C4-2B (cell line): ENCODE measurements around the gene NEDD4L.
"Not testable (repeated sequence)": the region's sequence is repeated elsewhere in the genome, so short reads cannot be mapped to it uniquely, and the experiment has no call there.

Experiments used
- H3K27ac ChIP-seq: fragments of 450-650 bp; 2 replicates; pipeline ENCODE4 v1.5.1; 2017
- CTCF ChIP-seq: fragments of 450-650 bp; conservative IDR thresholded peaks from 2 replicates; pipeline ENCODE4 v1.5.1; 2017; ENCODE audit warnings: mild to moderate bottlenecking
- ZFX ChIP-seq: fragments of 450-650 bp; IDR thresholded peaks from 2 replicates; pipeline ENCODE4 v1.6.1; 2017

NEDD4L gene

GRCh38 chr18:58418361-58418760 lies 374.3 kb downstream of the NEDD4L start:
- no peak for TF ChIP-seq ZFX
- no peak for TF ChIP-seq CTCF
- H3K27ac ChIP-seq, result peak overlapping the region; percentile 37; the same call in 1 of the 2 replicates

DNA sequence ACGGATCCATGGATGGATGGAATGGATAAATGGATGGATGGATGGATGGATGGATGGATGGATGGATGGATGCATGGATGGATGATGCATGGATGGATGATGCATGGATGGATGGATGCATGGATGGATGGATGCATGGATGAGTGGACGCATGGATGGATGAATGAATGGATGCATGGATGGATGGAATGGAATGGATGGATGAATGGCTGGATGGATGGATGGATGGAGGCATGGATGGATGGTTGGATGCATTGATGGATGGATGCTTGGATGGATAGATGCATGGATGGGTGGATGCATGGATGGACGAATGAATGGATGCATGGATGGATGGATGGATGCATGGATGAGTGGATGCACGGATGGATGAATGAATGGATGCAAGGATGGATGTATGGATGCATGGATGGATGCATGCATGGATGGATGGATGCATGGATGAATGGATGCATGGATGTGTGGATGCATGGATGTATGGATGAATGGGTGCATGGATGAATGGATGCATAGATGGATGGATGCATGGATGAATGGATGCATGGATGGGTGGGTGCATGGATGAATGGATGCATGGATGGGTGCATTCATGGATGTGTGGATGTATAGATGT lies 375.7 kb downstream of the NEDD4L start:
- no peak overlapping the region for H3K27ac ChIP-seq
- TF ChIP-seq ZFX, result no peak
- TF ChIP-seq CTCF, result no peak

- no peak overlapping the region for H3K27ac ChIP-seq
- TF ChIP-seq CTCF, result no peak
- no peak for TF ChIP-seq ZFX
Measured at GRCh38 chr18:58426611-58427010, 382.6 kb downstream of the NEDD4L start.

GRCh38 chr18:58427321-58427720 lies 383.3 kb downstream of the NEDD4L start:
- TF ChIP-seq ZFX (no peak), CTCF (no peak)
- H3K27ac ChIP-seq, result no peak overlapping the region

- no peak overlapping the region for H3K27ac ChIP-seq
- no peak for TF ChIP-seq CTCF
- TF ChIP-seq ZFX, result no peak
Measured at GRCh38 chr18:58429442-58429841, 385.4 kb downstream of the NEDD4L start.

DNA sequence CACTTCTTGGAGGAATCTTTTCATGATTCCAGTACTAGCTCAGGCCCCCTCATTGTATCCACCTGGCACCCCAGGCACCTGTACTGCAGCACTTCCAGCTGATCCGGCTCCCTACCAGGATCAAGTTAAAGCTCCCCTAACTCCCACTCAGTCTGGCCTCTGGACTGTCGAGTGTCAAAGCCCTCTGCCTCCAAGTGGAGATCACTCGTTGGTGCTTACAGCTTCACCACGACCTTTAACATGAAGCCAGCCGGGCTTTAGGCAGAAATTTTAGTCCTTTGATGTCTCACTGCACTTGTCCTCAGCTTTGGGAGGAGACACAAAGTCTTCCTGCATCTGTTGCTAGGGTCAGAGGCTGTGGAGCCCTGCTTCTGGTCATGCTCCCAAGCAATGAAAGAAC lies 387.2 kb downstream of the NEDD4L start:
- no peak overlapping the region for H3K27ac ChIP-seq
- TF ChIP-seq CTCF (no peak), ZFX (no peak)

- TF ChIP-seq ZFX, result no peak
- TF ChIP-seq CTCF, result no peak
- H3K27ac ChIP-seq, result no peak overlapping the region
Measured at GRCh38 chr18:58432050-58432727, 388.2 kb downstream of the NEDD4L start.

- H3K27ac ChIP-seq, result not testable (repeated sequence)
Measured at GRCh38 chr18:58435221-58436005, 391.4 kb downstream of the NEDD4L start.
